Measurements from ENCODE around the gene CDON.

Gene CDON, protein sequence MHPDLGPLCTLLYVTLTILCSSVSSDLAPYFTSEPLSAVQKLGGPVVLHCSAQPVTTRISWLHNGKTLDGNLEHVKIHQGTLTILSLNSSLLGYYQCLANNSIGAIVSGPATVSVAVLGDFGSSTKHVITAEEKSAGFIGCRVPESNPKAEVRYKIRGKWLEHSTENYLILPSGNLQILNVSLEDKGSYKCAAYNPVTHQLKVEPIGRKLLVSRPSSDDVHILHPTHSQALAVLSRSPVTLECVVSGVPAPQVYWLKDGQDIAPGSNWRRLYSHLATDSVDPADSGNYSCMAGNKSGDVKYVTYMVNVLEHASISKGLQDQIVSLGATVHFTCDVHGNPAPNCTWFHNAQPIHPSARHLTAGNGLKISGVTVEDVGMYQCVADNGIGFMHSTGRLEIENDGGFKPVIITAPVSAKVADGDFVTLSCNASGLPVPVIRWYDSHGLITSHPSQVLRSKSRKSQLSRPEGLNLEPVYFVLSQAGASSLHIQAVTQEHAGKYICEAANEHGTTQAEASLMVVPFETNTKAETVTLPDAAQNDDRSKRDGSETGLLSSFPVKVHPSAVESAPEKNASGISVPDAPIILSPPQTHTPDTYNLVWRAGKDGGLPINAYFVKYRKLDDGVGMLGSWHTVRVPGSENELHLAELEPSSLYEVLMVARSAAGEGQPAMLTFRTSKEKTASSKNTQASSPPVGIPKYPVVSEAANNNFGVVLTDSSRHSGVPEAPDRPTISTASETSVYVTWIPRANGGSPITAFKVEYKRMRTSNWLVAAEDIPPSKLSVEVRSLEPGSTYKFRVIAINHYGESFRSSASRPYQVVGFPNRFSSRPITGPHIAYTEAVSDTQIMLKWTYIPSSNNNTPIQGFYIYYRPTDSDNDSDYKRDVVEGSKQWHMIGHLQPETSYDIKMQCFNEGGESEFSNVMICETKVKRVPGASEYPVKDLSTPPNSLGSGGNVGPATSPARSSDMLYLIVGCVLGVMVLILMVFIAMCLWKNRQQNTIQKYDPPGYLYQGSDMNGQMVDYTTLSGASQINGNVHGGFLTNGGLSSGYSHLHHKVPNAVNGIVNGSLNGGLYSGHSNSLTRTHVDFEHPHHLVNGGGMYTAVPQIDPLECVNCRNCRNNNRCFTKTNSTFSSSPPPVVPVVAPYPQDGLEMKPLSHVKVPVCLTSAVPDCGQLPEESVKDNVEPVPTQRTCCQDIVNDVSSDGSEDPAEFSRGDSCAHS (N-terminal part only)

DNA sequence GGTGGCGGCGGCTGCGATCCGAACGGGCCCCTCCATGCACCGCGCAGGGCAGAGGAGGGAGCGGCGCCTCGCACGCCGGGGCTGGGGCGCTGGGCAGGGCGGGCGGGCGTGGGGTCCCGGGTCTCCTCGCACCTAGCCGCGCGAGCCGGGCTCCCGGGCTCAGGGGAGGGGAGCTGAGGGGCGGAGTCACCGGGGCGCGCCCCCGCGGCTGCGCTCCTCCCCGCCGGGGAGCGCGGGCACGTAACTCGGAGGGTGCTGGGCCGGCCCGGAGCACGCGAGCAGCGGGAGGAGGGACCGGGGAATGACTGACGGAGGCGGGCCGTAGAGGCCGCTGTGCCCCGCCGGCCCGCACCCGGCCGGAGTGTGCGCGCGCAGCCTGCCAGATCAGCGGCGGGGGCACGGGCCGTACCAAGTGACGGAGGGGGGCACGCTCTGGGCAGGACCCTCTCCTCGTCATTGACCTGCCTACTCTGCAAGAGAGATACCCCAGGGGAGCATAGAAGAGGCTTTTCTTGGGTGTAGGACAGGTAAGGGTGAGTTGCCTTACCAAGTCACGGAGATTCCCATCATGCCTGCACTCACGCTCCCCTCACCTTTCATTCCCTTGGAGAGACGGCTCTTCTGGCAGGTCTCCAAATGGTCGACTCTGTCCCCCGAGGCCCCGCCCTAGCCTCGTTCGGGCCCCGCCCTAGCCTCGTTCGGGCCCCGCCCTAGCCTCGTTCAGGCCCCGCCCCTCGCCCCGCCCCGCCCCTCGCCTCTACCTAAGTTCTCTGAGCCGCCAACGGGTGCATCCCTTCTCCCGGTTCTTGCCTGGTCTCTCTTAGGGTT lies at the start of gene CDON:
CDON (minus strand) TSS at position 188 of the 828 bp plus-strand sequence. CDS start 39,390 bp downstream, outside the sequence.
- peak; percentile 91 for DNase-seq

DNA sequence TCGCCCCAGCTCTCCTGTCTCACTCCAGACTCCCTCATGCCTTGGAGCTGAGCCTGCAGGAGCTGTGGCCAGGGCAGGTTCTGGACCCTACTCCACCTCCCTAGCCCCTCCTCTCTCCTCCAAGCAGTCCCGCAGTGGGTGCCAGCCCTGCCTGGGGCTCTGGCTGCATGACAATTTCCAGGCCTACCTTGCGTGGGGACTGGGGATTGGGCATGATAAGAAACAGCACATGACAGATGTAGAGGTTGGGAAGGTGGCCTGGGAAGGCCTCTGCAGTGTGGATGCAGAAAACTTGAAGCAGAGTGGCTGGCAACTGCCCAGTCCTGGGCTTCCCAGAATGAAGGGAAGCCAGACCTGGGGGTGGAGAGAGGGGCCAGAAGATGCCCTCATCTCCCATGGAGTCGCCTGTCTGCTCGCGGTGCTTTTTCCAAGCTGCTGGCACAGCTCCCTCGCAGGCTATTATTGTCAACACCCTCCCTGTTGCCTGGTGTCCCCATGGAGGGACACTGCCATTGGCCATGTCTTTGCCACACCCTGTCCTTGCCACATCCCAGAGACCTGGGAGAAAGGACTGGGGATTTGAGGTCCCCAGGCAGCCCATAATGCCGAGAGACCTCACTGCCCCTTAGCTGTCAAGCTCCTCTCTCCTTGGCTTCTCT lies 48.9 kb upstream of the CDON start:
- DNase-seq, result no peak

DNA sequence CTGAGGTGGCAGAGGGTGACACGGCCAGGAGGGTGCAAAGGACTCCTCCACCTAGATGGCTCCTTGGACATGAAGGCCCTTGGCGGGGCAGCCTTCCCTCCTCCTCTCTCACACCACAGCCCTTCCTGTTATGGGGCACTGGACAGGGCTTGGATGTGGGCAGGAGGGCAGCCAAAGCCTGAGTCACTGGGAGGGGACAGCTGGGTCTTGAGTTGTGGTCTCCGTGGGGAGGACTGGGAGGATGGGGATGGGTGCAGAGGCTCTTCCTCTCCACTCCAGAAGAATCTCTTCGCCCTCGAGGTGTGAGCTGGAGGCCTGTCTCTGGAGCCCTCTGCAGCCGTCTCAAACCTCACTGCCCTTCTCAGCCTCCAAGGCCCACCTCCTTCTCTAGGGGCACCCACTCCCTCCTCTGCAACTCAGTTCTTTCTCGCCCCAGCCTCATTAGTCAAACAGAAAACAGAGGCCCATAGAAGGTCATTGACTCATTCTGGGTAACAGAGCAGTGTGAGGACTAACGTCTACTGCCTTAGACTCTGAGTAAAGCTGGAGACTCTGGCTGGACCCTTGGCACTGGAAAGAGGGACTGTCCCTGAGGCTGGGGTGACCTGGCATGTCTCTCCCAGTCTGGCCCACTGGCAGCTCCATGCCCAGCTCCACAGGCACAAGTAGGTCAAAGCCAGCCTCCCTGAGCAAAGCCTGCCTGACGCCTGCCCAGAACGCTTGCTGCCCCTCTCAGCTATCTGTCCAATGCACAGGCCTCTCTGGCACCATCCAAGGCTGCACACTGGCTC lies 47.5 kb upstream of the CDON start:
- no peak for DNase-seq

DNA sequence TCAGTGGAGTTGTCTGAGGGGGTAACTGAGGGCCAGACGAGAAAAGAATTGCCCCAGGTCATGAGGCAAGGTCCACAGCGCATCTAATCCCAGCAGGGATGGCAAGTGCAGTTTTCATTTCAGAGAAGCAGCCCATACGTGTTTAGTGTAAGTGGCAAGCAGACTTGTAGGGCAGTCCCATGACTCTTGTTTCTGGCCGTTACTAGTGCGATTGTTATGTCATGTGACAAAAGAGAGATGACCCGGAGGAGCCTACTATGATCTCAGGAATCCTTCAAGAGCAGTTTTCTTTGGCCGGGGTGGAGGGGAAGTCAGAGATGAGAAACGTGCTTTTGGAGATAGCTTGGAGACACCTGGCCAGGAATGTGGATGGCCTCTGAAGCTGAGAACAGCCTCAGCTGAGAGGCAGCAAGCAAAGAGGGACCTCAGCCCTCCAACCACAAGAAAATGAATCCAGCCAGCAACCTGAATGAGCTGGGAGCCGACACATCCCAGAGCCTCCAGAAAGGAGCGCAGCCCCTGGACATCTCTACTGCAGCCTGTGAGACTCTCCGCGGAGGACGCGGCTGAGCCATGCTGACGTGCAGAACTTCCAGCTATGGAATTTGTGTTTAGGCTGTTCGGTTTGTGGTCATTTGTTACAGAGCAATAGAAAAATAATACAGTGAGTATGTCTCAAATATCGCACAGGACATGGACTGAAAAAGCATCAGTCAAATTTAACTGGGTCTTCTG lies 44.1 kb upstream of the CDON start:
- no peak for DNase-seq

DNA sequence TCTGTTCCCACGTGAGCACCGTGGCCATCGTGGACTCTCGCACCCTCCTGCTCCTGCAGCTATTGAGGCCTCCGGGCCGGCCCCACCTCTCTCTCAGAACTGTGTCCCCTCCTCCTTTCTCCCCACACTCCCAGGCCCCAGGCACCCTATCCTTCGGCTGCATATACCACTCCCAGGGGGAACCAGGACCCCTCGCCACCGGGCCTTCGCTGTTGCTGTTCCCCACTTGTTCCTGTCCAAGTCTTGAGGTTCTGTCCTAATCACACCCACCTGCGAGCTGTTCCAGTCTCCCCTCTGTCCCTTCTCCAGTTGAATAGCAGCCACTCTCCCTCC lies 43.0 kb upstream of the CDON start:
- DNase-seq, result no peak

DNA sequence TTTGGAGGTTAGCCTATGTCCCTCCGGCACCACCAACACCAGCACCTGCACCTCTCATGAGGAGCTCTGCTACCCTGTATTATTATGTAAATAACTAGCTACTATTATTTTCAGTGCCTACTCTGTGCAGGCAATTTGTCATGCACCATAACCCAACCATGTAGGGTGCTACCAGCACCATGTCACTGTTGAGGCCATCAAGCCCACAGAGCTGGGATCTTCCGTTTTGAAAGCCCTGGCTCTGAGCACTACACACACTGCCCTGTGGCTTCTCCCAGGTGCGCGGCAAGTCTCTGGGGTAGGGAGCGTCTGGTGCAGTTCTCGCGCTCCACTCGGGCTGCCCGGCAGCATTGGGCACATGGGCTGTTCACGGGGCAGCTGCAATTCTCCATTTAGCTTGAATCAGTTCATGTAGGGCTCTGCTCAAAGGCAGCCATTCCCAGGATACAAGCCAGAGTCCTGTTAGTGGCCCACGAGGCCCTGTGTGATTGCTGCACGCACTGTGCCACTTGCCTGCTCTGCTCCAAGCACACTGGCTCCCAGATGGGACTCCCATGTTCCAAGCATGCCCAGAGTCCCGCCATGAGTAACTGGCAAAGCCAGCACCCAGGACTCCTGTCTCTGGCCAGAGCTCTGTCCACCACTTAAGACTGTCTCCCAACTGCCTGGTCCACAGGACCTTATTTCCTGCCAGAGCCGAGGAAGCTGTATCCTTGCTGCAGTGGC lies 42.5 kb upstream of the CDON start:
- no peak for DNase-seq

DNA sequence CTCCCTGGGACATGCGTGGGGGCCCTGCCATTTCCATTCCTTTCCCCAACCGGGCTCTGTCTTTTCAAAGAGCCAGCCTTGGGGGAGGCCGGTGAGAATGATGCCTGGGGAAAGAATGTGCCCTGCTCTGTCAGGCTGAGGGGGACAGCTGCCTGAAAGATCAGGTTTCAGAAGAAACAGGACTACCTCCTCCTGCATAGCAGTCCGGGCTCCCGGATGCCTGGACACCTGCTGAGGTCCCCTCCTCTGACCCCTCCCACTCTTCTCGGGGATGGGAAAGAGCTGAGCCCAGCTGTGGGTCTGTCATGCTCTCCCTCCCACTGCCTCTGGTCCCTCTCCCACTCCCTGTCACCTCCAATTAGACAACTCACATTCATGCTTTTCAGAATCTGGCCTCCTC lies 41.8 kb upstream of the CDON start:
- DNase-seq, result no peak

DNA sequence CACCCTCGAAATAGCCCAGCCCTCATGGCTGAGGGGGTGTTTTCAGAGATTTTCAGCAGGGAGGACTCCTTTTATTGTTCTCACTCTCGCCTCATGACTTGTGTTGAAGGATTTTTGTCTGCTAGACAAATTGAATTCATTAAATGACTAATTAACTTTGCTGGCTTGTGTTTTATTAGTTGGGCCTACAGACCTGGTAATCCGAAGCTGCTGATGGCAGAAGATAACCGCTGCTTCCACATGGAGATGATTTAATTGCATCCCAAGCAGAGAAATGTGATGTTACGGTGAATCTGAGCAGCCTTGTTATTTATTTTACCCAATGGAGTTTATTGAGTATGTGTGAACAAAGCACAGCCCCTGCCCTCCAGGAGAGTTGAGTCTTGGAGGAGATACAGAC lies 40.5 kb upstream of the CDON start:
- no peak for DNase-seq

DNA sequence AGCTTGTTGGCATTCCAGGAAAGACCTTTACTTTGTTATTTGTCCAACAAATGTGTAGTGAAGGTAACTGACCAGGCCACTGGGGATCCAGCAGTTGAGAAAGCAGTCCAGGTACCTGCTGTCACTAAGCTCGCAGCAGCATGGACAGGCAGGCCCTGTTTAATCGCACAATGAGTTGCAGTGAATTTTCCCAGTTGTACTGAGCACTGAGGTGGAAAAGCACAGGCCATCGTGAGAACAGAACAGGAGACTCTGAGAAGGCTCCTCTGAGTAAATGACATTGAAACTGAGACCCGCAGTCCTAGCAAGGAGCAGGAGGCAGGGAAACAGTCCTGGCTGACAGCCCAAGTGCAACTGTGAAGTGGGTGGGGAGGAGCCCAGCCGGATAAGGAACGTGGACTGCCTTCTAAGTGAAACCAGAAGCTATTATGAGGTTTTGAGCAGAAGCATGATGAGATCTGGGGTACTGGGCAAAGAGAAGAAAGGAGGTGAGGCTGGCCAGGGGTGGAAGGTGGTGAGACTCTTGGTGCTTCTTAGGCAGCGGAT lies 39.8 kb upstream of the CDON start:
- DNase-seq, result no peak

DNA sequence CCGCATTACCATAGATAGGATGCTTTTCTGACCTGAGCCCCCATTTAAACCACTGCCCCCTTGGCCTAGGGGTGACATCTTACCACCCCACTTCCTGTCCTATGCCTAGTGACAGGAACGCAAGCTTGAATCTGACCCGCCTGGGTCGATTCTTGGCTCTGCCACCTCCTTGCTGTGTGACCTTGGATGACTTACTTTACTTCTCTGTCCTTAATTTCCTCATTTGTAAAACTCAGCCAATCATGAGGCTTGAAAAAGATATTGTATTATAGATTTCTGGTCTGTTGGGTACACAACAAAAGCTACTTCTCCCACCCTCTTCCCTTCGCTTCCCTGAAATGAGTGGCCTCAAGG lies 39.2 kb upstream of the CDON start:
- DNase-seq, result no peak

DNA sequence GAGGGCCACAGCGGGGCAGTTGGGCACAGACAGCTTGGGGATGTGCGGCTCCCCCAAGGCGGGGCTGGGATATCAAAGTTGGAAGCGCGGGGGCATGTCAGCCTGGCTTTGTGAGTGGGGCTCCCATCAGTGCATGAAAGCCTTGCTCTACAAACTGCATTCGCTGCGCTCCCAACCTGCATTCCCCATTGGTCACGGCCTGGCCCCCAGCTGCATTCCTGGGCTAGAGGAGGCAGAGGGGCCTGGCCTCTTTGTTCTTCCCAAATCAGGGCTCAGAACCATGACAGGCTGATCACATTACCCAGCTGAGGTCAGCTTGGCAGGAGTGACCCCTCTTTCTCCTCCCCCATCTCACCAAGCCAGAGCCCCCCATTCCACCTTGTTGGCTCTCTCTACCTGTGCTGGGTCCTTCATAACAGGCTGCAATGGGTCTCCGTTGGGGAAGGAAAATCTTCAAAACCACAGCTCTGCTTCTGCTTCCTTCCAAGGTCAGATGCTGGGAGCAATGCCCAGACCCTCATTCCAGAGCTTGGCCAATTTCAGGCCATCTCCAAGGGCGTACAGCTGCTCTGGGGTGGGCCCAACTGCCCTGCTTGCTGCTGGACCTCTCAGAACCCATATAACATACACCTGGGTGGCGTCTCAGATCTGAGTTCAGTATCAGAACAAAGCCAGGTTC lies 38.7 kb upstream of the CDON start:
- DNase-seq, result no peak

DNA sequence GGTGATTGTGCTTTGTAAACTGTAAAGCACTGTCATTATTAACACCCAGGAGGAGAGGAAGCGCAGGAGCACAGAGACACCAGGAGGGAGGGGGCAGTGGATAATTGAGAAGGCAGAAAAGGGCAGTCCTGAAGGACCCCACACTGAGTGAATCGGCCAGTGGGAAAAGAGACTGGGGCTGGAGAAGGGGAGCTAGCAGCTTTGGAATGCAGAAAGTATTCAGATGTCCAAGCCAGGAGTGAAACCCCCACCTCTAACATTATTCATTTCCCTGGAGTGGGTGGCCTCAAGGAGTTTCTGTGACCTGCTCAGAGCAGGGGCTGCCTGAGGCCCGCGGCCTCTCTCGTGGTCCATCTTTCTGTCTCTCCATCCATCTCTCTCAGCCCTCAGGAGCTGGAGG lies 38.0 kb upstream of the CDON start:
- no peak for DNase-seq

DNA sequence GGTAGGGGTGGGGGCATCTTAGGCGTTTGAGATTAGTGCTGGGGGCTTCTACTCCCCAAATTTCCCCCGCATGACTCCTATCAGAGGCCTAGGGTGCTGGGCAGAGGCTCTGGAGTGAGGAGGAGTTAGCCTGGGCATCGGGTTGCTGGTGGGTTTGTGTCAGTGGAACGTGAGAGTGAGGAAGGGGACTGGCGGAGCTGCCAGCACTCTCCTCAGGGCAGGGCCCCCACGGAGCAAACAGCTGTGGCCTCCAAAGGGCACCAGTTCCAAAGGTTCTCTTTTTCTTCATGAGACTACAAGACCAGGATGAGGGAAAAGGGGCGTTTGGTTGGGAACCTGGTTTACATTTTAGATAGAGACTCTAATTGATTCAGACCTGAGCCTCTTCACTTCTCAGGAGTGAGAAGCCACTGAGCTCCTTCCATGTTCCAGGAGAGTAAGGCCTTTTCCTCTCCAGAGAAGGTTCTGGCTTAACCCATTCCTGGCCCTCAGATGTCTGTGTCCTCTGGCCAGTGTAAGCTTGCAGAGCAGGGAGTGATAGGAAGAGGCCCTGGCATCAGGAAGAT lies 35.6 kb upstream of the CDON start:
- no peak for DNase-seq

DNA sequence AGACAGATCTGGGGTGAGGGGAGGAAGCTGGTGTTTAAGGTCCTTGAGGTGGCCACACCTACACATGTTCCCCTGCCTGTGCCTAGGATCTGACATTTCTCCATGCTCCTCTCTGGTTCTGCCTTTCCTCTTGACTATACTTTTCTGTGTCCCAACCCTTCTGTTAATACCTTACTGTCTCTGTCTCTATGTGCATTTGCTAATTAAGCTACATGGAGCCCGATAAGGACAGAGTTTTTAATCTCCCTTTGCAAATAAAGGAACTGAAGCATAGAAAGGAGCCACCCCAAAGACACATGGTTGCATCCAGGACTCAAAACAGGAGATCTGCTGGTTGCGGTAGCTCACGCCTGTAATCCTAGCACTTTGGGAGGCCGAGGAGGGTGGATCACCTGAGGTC lies 33.1 kb upstream of the CDON start:
- no peak for DNase-seq

DNA sequence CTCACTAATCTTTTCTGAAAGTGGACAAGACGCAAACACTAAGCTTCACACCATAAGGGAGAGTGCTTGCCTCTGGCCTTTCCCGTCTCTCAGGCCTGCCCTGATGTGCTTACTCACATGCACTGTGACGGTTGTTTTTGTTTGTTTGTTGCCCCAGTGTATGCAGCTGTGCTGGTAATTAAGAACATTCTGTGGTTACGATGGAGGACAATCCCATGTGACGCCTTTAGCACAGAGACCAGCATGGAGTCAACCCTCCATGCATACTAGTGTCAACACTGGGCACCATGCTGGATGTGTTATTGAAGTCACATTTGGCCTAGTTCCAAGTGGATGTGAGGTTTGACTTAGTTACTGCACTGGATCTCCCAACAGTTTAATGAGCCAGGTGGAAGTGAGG lies 27.8 kb upstream of the CDON start:
- no peak for DNase-seq

DNA sequence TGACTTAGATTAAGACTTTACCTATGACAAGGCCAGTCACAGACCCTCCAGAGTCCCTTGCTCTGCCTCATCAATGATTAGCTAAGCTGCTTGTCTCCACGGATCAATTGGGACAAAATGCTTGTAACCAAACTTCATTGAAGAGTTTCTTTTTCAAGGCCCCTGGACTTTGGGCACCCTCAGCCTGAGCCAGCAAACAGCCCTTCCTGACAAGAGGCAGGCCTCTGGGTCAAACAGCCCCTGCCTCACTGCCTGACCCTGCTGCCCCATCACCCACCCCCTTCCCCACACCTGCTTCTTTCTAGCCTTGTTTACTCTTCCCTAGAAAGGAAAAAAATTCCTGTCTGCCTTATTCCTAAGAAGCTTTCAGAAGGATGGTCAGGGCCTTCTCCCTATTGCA lies 26.3 kb upstream of the CDON start:
- no peak for DNase-seq

DNA sequence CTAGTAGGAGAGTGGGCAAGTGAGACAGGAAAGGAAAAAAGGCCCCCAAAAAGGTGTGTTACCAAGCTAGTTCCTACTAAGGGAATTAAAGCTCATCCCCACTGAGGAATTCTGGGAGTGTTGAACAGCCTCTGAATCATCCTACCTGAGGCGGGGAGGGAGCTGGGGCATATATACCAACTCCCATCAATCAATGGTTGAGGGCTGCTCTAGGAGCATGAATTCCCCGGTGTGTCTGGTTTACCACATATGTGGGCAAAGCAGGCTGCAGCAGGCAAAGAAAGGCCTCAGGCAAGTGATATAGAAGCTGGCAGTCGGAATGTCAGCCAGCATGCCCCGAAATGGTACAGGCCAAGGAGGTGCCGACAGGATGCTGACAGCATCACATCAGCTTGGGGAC lies 23.6 kb upstream of the CDON start:
- DNase-seq, result no peak

DNA sequence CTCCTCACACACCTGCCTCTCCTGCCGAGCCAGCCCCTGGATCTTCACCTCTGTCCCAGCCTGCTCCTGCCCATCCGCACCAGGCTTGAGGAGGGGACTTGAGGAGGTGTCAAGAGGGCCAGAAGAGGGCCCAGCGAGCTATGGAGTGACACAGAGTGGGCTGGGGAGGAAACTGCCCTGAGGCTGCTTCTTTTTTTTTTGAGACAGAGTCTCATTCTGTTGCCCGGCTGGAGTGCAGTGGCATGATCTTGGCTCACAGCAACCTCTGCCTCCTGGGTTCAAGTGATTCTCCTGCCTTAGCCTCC lies 21.9 kb upstream of the CDON start:
- DNase-seq, result no peak

All from activated naive CD4-positive, alpha-beta T cell treated with anti-CD3 and anti-CD28 coated beads, Interleukin-2, amount 50 U/mL, for 16 hours (primary cell).